ENCODE data around the gene SPC24. TPM values are rescaled to one million over a fixed set of nuclear protein-coding genes. Genes with fewer than 3 reads are reported as not detected.

SPC24 gene
- total and polyA plus RNA-seq, 9 of the 15 experiments (the other 6 are each of a cell fraction or from before 2014, with no cell fraction given): 18.2 to 154 (median 60.9) TPM

GRCh38 chr19:11105014-11105636 lies 50.5 kb downstream of the SPC24 start (continued):
- 0 out of 2 replicates have a peak, but pooled peaks have one; percentile 24 for TF ChIP-seq SAFB (IDR thresholded peaks at IDR 0.05; ENCODE audit: borderline replicate concordance, low read depth, low read length)
- no peak for TF ChIP-seq EP400 (IDR thresholded peaks at IDR 0.05)
- TF ChIP-seq ZNF212 (CRISPR knock-in tag; IDR thresholded peaks at IDR 0.05): no peak
- no peak for TF ChIP-seq TCF7L2 (IDR thresholded peaks at IDR 0.05; ENCODE audit: low read depth, low read length)
- no peak for TF ChIP-seq IRF9 (tag; IDR thresholded peaks at IDR 0.05)
- peak; percentile 99 for TF ChIP-seq RBM22 (IDR thresholded peaks at IDR 0.05; ENCODE audit: low read depth, low read length, poor library complexity, severe bottlenecking)
- peak in 1 of 3 experiments; percentile 20 for TF ChIP-seq YY1 (IDR thresholded peaks at IDR 0.05; ENCODE audit: borderline replicate concordance in 1 of 3, control insufficient read depth in 1 of 3, extremely low read depth in 1 of 3, insufficient read depth in 3 of 3, insufficient read length in 1 of 3, insufficient replicate concordance in 2 of 3, low read depth in 1 of 3, low read length in 2 of 3)
- TF ChIP-seq PBX2 (CRISPR knock-in tag; IDR thresholded peaks at IDR 0.05; ENCODE audit: low read depth): no peak
- no peak for TF ChIP-seq PBX2 (tag; conservative IDR thresholded peaks at IDR 0.05; ENCODE audit: low read depth)
- peak; percentile 68 for TF ChIP-seq POLR2A (conservative IDR thresholded peaks at IDR 0.05)
- no peak for TF ChIP-seq RFX5 (IDR thresholded peaks at IDR 0.05; ENCODE audit: low read depth, low read length)
- TF ChIP-seq SETDB1 (IDR thresholded peaks at IDR 0.05; ENCODE audit: low read length): no peak
- no peak for TF ChIP-seq RBM39 (optimal IDR thresholded peaks at IDR 0.05; ENCODE audit: low read depth, low read length)
- no peak for TF ChIP-seq DEAF1 (CRISPR knock-in tag; IDR thresholded peaks at IDR 0.05)
- TF ChIP-seq CCNT2 (IDR thresholded peaks at IDR 0.05; ENCODE audit: borderline replicate concordance, extremely low read depth, insufficient read length, low read depth, low read length): peak; percentile 15
- TF ChIP-seq CBX5 (IDR thresholded peaks at IDR 0.05; ENCODE audit: borderline replicate concordance, low read depth): no peak
